D721Med (cell line): ENCODE results near the gene CORO2B.

Source experiments
- DNase-seq: peaks from one replicate; pipeline ENCODE4 v3.0.0; 2011; ENCODE audit warnings: low spot score; ENCODE audit not compliant: insufficient read length
- FAIRE-seq: peaks from 2 replicates; lab custom pipeline; 2011; peaks lifted over from hg19 to GRCh38; lab: Jason Lieb, UNC
- CTCF ChIP-seq: IDR thresholded peaks from 2 replicates; pipeline ENCODE4 v1.5.1; 2012; ENCODE audit warnings: mild to moderate bottlenecking, control low read depth; ENCODE audit not compliant: insufficient read depth; ENCODE audit errors: missing control alignments

Gene CORO2B

GRCh38 chr15:68578980-68579935 is at the start of gene CORO2B:
Gene CORO2B (plus strand): TSS chr15:68578993. CDS start chr15:68579263, 270 bp downstream.
- FAIRE-seq: no peak
- DNase-seq: no peak

GRCh38 chr15:68531387-68532179 is 47.2 kb upstream of the CORO2B start:
- TF ChIP-seq CTCF: no peak
- FAIRE-seq: no peak
- no peak for DNase-seq

More at GRCh38 chr15:68578980-68579935, at the start of gene CORO2B:
- TF ChIP-seq CTCF: no peak

GRCh38 chr15:68536331-68537095 is 42.3 kb upstream of the CORO2B start:
- no peak for TF ChIP-seq CTCF
- FAIRE-seq: no peak
- DNase-seq: no peak

GRCh38 chr15:68537097-68537496 is 41.7 kb upstream of the CORO2B start:
- DNase-seq (no peak), FAIRE-seq (no peak)
- TF ChIP-seq CTCF: no peak

GRCh38 chr15:68537506-68537905 is 41.3 kb upstream of the CORO2B start:
- no peak for FAIRE-seq
- TF ChIP-seq CTCF: no peak
- no peak for DNase-seq

- FAIRE-seq (no peak), DNase-seq (no peak)
- no peak for TF ChIP-seq CTCF
Observed at GRCh38 chr15:68538311-68538710, 40.5 kb upstream of the CORO2B start.
